Right atrium auricular region (tissue), 2 donors: ENCODE results near the gene SECISBP2. TPM values are rescaled to one million over a fixed set of nuclear protein-coding genes. Genes with fewer than 3 reads are reported as not detected.

Experiments used
- DNase-seq: peaks from one replicate; pipeline ENCODE4 v3.0.0-alpha.2; 2019; ENCODE audit warnings: low spot score
- H3K27ac ChIP-seq, 2 donors: fragments of 200-600 bp; sonication (generic); 1 replicate in 1 of 2; 2 replicates in 1 of 2; pipeline ENCODE4 v1.5.1; 2016 to 2019
- H3K27me3 ChIP-seq, 2 donors: fragments of 200-600 bp; sonication (generic); one replicate each; pipeline versions ENCODE4 v1.5.1 to v1.6.0; 2017 to 2019
- H3K36me3 ChIP-seq: fragments of 200-600 bp; sonication (generic); one replicate; pipeline ENCODE4 v1.5.1; 2016
- H3K4me1 ChIP-seq, 2 donors: fragments of 200-600 bp; sonication (generic); one replicate each; pipeline versions ENCODE4 v1.5.1 to v1.6.0; 2017 to 2019
- H3K4me3 ChIP-seq, 2 donors: fragments of 200-600 bp; sonication (generic); 1 replicate in 1 of 2; 2 replicates in 1 of 2; pipeline ENCODE4 v1.5.1; 2017 to 2019; ENCODE audit warnings: mild to moderate bottlenecking in 1 of 2, moderate library complexity in 1 of 2
- H3K9me3 ChIP-seq, 2 donors: fragments of 200-600 bp; sonication (generic); one replicate each; pipeline ENCODE4 v1.5.1; 2019
- total RNA-seq, 2 donors: library from RNA; depleted of rRNA; stranded (reverse); fragments of >200 nt; gene quantifications; one replicate each; pipeline ENCODE4 v1.1.0, GENCODE V29; 2016
- TF ChIP-seq, protein P1 (sequence below), 2 donors: fragments of 200-600 bp; sonication (generic); IDR thresholded peaks; one replicate each; pipeline ENCODE4 v1.5.1; 2019; ENCODE audit warnings: antibody characterized with exemption in 2 of 2

SECISBP2 gene
- total RNA-seq, 2 donors from 2014 or later: 15.0 to 19.9 TPM

DNA sequence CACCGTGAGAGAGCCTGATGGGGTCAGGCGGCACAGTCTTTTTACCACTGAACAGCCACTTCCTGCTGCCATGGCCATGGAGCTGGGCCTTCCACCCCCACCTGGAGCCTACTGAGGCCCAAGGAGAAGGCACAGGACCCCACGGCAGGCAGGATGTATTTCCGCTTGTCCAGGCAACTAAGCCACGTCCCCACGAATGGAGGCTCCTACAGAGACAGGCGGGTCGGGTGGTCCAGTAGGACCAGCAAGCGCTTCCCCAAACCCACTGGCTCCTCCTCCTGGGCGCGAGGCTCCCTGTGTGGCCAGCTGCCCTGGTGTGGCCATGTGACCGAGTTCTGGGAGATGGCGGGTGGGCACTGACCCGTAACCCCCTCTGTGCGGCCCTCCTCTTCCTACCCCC lies 66.5 kb downstream of the SECISBP2 start:
- H3K4me3 ChIP-seq: no peak overlapping the region
- H3K4me1 ChIP-seq: peaks cover 0 to 4% of the 10 kb centered on the region in 2 donors
- TF ChIP-seq, protein P1, sequence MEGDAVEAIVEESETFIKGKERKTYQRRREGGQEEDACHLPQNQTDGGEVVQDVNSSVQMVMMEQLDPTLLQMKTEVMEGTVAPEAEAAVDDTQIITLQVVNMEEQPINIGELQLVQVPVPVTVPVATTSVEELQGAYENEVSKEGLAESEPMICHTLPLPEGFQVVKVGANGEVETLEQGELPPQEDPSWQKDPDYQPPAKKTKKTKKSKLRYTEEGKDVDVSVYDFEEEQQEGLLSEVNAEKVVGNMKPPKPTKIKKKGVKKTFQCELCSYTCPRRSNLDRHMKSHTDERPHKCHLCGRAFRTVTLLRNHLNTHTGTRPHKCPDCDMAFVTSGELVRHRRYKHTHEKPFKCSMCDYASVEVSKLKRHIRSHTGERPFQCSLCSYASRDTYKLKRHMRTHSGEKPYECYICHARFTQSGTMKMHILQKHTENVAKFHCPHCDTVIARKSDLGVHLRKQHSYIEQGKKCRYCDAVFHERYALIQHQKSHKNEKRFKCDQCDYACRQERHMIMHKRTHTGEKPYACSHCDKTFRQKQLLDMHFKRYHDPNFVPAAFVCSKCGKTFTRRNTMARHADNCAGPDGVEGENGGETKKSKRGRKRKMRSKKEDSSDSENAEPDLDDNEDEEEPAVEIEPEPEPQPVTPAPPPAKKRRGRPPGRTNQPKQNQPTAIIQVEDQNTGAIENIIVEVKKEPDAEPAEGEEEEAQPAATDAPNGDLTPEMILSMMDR (IDR thresholded peaks at IDR 0.05): no peak
- no peak for DNase-seq
- H3K36me3 ChIP-seq: peaks cover 11% of the 10 kb centered on the region
- H3K9me3 ChIP-seq: no peaks in the 10 kb centered on the region
- no peaks in the 10 kb centered on the region for H3K27me3 ChIP-seq
- H3K27ac ChIP-seq: no peak overlapping the region

DNA sequence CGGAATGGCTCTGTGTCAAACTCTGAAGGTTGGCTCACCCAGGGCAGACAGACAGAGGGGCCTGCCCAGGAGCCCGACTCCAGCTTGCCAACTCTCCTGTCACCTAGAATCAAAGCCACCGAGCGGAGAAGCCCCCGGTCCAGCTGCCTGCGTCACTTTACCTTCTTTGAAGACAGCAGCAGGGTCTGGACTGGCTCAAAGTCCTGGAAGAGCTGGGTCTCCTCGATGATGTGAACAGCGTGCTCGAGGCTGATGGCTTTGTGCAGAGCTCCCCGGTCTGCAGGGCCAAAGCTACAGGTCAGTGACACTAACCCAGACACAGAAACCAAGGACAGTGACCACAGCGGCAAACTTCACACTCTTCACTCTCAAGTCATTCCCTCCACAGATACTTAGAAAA lies 67.9 kb downstream of the SECISBP2 start:
- no peaks in the 10 kb centered on the region for H3K9me3 ChIP-seq
- peaks cover 0 to 4% of the 10 kb centered on the region in 2 donors for H3K4me1 ChIP-seq
- peaks cover 25% of the 10 kb centered on the region for H3K36me3 ChIP-seq
- H3K27me3 ChIP-seq: no peaks in the 10 kb centered on the region
- H3K27ac ChIP-seq: no peak overlapping the region
- no peak for DNase-seq
- TF ChIP-seq, protein P1 (IDR thresholded peaks at IDR 0.05): no peak
- H3K4me3 ChIP-seq: no peak overlapping the region

DNA sequence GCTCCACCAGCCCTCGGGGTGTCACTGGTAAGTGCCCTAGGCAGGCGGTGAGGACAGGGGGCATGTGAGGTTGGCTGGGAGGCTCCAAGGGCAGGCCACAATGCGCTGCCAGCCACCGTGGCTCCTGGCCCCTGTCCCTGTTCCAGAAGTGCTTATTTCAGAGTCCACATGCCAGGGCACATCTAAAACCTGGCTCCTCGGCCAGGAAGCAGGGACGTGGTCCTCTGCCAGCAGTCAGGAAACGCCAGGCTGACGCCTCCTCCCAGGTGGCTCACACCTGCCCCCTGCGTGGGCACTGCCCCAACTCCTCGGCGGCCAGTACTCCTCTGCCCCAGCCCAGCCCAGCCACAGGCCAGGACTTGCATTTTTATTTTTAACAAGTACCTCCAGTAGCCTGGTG lies 68.5 kb downstream of the SECISBP2 start:
- Histone ChIP-seq H3K27ac (no peak overlapping the region), H3K4me3 (no peak overlapping the region), H3K4me1 (peaks cover 0 to 4% of the 10 kb centered on the region in 2 donors), H3K9me3 (no peaks in the 10 kb centered on the region), H3K36me3 (peaks cover 25% of the 10 kb centered on the region), H3K27me3 (no peaks in the 10 kb centered on the region)
- TF ChIP-seq, protein P1 (IDR thresholded peaks at IDR 0.05): no peak
- no peak for DNase-seq

DNA sequence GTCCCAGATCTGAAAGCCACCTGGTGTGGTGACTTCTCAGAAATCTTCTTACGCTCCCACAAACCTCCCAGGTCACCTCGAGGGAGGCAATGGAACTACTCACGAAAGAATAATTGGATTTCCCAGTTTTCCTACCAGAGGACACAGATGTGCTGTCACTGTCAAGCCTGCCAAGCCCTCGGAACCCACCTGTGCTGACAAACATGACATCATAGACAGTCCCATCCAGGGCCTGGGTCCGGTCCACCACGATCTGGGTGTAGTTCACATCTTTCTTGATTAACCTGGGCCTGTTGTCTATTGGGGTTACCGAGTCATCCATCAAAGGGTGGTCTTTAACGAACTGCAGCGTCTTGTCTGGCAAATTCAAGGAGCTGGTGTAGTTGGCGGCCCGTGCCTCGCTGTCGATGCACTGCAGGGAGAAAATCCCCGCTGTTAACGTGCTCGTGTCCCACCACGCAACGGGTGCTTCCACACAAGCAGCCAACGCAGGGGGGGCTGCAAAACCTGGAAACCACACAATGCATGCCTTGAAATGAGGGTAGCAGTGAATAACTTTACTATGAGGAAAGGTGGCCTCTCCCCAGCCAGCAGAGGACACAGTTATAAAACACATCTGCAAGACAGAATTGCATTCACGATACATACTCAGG lies 69.0 kb downstream of the SECISBP2 start:
- Histone ChIP-seq H3K4me1 (peaks cover 0 to 4% of the 10 kb centered on the region in 2 donors), H3K9me3 (no peaks in the 10 kb centered on the region), H3K27me3 (no peaks in the 10 kb centered on the region), H3K4me3 (no peak overlapping the region), H3K36me3 (peaks cover 25% of the 10 kb centered on the region), H3K27ac (no peak overlapping the region)
- TF ChIP-seq, protein P1 (IDR thresholded peaks at IDR 0.05): no peak
- DNase-seq: no peak

DNA sequence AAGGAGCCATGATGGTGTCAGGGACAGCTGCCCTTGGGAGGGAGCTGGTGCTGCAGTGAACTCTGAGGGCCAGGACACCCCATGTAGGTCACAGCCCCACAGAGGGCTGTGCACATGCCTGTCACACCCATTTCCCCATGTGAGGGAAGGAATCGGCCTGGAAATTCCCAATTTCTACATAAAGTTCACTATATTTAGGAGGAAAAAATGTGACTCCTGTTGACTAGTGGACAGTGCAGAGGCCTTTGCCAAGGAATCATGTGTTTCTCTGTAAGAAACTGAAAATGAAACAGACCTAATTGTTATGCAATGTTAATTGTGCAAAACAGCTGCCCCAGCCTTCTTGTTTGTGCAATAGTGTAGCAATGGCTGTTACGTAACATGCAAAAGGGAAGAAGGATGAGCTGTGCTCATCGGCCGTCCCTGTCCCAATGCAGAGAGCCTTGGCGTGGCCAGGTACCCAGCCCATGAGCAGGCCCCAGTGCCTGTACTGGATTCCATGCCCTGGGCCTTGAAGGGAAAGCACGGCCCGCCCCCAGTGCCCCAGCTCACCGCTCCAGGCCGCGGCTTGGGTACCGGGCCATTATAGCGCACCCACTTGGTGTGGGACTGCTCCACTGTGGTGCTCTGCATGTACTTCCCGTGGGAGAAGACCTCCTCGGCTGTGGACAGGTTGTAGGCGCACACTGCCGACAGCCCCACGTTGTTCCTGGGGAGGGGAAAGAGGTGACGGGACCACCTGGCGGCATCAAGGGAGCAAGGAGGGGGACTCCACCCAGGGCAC lies 70.0 kb downstream of the SECISBP2 start:
- Histone ChIP-seq H3K4me1 (peaks cover 0 to 4% of the 10 kb centered on the region in 2 donors), H3K9me3 (no peaks in the 10 kb centered on the region), H3K36me3 (peaks cover 25% of the 10 kb centered on the region), H3K27ac (peak overlapping the region; percentile 24 to 39), H3K4me3 (no peak overlapping the region), H3K27me3 (no peaks in the 10 kb centered on the region)
- DNase-seq: peak; percentile 78
- TF ChIP-seq, protein P1 (IDR thresholded peaks at IDR 0.05): no peak
